Measurements from ENCODE around the gene TMPRSS7.

DNA sequence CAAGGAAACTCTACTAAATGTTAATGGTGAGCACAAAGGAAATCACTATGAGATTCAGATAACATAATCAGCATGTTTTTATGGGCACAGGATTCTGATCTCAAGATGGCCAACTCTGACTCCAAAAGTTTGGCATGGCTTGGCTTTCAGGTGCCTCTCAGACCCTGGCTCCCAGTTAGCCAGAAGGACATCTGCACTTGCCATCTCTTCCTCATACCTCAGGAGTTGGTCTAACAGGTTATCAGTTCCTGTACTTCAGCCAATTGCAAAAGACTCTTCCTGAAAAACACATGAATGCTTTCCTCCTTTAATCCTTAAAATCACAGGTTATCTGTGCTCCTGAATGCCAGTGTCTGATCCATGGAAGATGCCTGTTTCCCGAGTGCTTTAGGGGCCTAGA lies 25.0 kb downstream of the TMPRSS7 start:
- no peak for TF ChIP-seq POLR2AphosphoS5 (IDR thresholded peaks at IDR 0.05)
- TF ChIP-seq, protein P1, sequence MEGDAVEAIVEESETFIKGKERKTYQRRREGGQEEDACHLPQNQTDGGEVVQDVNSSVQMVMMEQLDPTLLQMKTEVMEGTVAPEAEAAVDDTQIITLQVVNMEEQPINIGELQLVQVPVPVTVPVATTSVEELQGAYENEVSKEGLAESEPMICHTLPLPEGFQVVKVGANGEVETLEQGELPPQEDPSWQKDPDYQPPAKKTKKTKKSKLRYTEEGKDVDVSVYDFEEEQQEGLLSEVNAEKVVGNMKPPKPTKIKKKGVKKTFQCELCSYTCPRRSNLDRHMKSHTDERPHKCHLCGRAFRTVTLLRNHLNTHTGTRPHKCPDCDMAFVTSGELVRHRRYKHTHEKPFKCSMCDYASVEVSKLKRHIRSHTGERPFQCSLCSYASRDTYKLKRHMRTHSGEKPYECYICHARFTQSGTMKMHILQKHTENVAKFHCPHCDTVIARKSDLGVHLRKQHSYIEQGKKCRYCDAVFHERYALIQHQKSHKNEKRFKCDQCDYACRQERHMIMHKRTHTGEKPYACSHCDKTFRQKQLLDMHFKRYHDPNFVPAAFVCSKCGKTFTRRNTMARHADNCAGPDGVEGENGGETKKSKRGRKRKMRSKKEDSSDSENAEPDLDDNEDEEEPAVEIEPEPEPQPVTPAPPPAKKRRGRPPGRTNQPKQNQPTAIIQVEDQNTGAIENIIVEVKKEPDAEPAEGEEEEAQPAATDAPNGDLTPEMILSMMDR (IDR thresholded peaks at IDR 0.05 in 8 of 11, conservative IDR thresholded peaks at IDR 0.05 in 3 of 11): no peak
